Hematopoietic multipotent progenitor cell (in vitro differentiated cells): Measurements from ENCODE around the gene FNTB. TPM values are rescaled to one million over a fixed set of nuclear protein-coding genes. Genes with fewer than 3 reads are reported as not detected.
A peak's percentile ranks its signal among the peaks of the same experiment; 100 is the strongest.

Experiments used
- DNase-seq, 3 donors: peaks; one replicate each; pipeline ENCODE4 v3.0.0-alpha.2; 2011 to 2015; ENCODE audit warnings: low read depth in 2 of 3, low spot score in 2 of 3
- total RNA-seq: library from RNA; depleted of rRNA; stranded (reverse); fragments of >200 nt; gene quantifications from one replicate; pipeline ENCODE4 v1.2.3, GENCODE V29; 2012

Gene FNTB
- total RNA-seq, 1 donor, result 6.7 TPM

- DNase-seq, result no peak
Observed at GRCh38 chr14:64952598-64953309, 33.9 kb upstream of the FNTB start.

DNA sequence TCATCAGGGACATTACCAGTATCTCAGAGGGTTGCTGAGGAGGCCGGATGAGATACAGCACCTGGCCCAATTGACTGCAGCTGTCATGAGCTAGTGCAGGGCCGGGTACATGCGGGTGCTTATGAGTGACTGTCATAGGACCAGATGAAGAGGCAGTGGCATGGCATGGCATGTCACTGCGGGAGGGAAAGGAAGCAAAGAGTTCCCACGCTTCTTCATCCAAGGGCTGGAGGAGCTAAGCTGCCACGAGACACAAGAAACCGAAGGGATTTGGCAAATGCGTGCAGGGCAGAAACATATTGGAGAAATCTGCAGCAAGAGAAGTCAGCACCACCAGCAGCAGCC lies 33.4 kb upstream of the FNTB start:
- DNase-seq, result no peak

DNA sequence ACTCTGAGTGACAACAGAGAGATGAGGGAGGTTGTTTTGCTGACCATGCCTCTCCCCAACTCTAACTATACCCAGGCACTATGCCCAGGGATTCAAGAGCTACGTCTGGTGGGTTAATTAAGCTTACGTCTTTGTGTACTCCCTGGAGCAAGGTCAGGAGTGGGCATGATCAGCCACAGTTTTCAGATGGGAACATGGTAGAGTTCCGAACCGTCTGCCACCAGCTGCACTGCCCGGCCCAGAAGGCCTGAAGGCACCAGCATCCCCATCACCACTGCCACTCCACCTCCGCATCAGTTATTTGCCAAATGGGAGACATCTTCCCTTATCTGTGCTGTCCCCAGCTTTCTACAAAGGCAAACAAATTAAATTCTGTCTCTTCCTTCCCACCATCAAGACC lies 33.0 kb upstream of the FNTB start:
- no peak for DNase-seq

GRCh38 chr14:64954491-64955240 lies 32.0 kb upstream of the FNTB start:
- no peak for DNase-seq

- no peak for DNase-seq
Observed at GRCh38 chr14:64955297-64955696, 31.4 kb upstream of the FNTB start.

GRCh38 chr14:64956697-64957406 lies 29.8 kb upstream of the FNTB start:
- DNase-seq, result no peak

GRCh38 chr14:64958201-64958600 lies 28.5 kb upstream of the FNTB start:
- no peak for DNase-seq

- no peak for DNase-seq
Observed at GRCh38 chr14:64958743-64959142, 28.0 kb upstream of the FNTB start.

DNA sequence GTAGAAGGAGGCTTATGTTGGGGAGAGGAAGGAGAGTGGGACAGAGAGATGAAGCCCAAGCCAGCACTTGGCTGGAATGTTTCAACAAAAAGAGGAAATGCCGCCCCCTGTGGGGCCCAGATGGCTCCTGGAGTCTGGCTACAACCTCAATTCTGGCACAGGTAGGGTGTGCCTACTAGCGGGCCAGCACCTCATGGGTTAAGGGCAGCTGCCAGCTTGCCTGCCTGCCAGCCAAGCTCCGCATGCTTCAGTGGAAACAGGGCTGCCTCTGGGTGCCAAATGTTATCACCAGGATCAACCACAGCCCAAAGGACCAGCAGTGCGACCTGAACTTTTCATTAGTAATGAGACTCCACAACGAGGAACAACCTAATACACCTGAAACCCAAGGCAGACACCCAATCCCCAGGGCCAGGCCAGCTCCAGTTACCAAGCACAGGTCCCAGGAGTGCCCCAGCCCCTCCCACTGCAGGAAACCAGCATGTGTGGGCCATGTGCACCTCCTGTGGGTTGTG lies 25.9 kb upstream of the FNTB start:
- peak in 1 of 3 donors; percentile 7 for DNase-seq

- no peak for DNase-seq
Observed at GRCh38 chr14:64963611-64964010, 23.1 kb upstream of the FNTB start.

GRCh38 chr14:64965356-64966000 lies 21.2 kb upstream of the FNTB start:
- no peak for DNase-seq

GRCh38 chr14:64966976-64967375 lies 19.7 kb upstream of the FNTB start:
- DNase-seq, result no peak

GRCh38 chr14:64968167-64968566 lies 18.5 kb upstream of the FNTB start:
- DNase-seq, result no peak

DNA sequence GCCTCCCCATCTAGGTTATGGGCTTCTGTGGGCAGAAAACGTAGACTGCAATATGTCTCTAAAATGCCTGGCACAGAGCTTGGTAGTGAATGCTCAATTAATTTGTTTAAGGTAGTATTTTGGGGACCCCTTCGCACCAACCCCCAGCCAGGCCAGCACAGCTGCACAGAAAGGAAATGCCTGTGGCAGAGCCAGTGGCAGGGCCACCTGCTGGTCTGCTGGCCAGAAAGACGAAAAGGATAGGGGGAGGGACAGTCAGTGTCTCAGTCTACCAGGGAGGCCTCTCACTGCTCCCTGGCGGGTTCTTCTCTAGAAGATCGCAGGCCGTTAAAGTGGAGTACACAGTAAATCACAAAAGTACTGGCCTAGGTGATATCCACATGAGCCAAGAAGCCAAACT lies 18.0 kb upstream of the FNTB start:
- no peak for DNase-seq

- no peak for DNase-seq
Observed at GRCh38 chr14:64970041-64970440, 16.7 kb upstream of the FNTB start.

DNA sequence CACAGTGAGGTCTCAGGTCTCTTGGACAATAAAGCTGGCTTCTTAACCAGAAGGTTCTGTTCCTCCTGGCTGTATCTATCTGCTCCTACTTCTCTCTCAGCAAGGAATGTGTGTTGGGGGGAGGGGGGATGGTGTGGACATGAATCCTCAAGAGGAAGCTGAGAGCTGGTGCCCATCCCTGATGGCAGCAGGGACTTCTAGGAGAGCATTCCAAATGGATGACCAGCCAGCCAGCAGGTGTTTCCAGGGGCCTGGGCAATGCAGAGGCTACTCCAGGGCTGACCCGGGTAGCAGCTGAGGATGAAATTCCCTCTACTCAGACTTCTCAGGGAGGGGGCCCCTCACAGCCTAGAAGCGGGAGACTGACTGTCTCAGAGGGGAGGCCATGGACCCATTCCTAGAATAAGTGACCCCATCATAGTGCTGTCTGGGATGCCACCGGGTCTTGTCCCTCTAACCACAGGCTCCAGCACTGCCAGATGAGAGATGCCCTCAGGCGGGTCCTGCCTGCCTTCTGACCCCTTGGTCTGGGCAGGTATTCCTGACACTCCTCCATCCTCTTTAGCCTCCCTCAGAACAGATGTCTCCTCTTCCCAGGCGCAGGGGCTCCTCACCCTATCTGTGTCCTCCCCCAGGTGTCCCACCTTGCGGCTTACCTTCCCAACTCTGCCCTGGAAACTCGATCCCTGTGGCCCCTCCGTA lies 15.8 kb upstream of the FNTB start:
- no peak for DNase-seq

DNA sequence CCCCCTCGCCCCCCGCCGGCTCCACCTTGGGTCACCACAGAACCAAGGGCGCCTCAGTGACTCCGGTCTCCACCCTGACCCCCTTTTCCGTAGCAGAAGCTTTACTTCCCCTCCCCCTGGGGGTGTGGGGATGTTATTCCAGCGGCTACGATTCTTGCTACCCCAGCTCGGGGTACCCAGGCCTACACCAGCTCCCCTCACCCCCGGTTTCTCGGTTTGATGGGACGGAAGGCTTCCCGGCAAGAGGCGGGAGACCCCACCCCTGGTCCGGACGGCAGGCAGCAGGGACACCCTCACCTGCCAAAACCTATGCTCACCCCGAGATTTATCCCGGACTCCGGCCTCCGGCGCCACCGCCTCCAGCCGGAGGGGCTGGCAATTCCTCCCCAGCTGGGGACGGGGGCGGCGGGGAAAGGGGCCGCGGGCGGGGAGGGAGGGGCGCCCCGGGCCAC lies 15.2 kb upstream of the FNTB start:
- no peak for DNase-seq

DNA sequence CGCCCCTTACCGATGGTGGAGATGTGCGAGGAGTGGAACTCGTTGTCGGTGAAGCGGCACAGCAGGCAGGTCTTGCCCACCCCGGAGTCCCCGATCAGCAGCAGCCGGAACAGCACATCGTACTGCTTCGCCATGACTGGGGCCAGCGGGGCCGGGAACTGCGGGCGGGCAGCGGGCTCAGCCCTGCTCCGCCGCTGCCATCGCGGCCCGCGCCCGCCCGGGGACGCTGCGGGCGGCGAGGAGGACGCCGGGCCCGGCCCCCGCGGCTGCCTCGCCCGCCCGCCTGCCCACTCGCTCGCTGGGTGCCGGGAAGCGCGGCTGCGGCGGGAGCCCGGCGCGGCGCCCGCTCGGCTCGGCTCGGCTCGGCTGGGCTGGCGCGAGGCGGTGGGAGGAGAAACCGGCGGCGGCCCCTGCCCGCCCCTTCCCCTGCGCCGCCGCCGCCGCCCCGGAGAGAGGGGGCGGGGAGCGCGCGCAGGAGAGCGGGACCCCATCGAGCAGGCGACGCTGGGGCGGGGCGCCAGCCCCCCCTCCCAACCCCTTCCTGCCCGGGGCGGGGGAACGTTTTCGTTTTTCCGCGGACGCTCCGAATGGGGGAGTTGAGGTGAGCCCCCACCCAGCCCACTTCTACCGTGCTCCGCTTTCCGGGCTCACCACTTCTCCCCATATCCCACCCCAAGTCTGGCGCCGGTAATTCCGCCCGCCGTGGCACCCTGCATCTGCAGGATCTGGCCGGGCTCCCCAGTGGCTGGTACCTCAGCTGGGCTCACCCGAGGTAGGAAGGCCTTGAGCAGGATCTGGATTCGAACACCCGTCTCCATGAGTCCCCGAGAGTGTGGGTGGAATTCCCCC lies 14.5 kb upstream of the FNTB start, which contains the start of gene RAB15:
Gene RAB15 (minus strand): TSS at position 394 of the 849 bp plus-strand sequence. CDS start 260 bp downstream, at position 134.
- DNase-seq, result no peak

GRCh38 chr14:64973026-64973442 lies 13.7 kb upstream of the FNTB start:
- no peak for DNase-seq
